Psoas muscle (tissue), 8 donors: ENCODE data around the gene KIF17. TPM values are rescaled to one million over a fixed set of nuclear protein-coding genes. Genes with fewer than 3 reads are reported as not detected.

Experiments
- ATAC-seq, 4 donors: fragments of 200-7000 bp; cut with Tn5 transposase; one replicate each; pipeline ENCODE4 v1.9.1; 2020; ENCODE audit warnings: moderate library complexity in 3 of 4, mild to moderate bottlenecking in 2 of 4
- DNase-seq, 2 donors: peaks; one replicate each; pipeline ENCODE4 v3.0.0-alpha.2; 2020
- H3K27ac ChIP-seq: fragments of 200-600 bp; one replicate; pipeline ENCODE4 v1.8.0; 2022
- H3K27me3 ChIP-seq, 3 donors: fragments of 200-600 bp in 1 of 3; one replicate each; pipeline versions ENCODE4 v1.6.1 to v1.8.0; 2013 to 2022; ENCODE audit warnings: low read length in 2 of 3, mild to moderate bottlenecking in 2 of 3, moderate library complexity in 1 of 3; ENCODE audit not compliant: insufficient read depth in 3 of 3
- H3K36me3 ChIP-seq, 2 donors: fragments of 200-600 bp in 1 of 2; one replicate each; pipeline versions ENCODE4 v1.6.1 to v1.8.0; 2013 to 2022; ENCODE audit warnings: low read depth in 1 of 2, mild to moderate bottlenecking in 1 of 2, moderate library complexity in 1 of 2; ENCODE audit not compliant: insufficient read depth in 1 of 2
- H3K4me1 ChIP-seq: fragments of 200-600 bp; one replicate; pipeline ENCODE4 v1.8.0; 2022
- H3K4me3 ChIP-seq: fragments of 200-600 bp; one replicate; pipeline ENCODE4 v1.8.0; 2022; ENCODE audit warnings: mild to moderate bottlenecking
- H3K9me3 ChIP-seq: fragments of 200-600 bp; one replicate; pipeline ENCODE4 v1.8.0; 2022
- WGBS, 3 donors: extraction: QIAGEN DNeasy Blood & Tissue Kit; methylation state at CpG; one replicate each; pipeline versions ENCODE4 v1.1.6 to v1.1.7; 2013; 5-methylcytosine and 5-hydroxymethylcytosine counted together
- intact Hi-C, 2 donors: fragments of 100-400 bp; cut with DNase I; formaldehyde crosslinking; loops; one replicate each; pipeline versions ENCODE4 v1.11.0 to v1.14.2; 2022
- polyA plus RNA-seq, 3 donors: library from polyadenylated mRNA; stranded (reverse); fragments of 200-250 nt; gene quantifications; one replicate each; pipeline ENCODE4 v1.2.3, GENCODE V29; 2013
- total RNA-seq, 4 donors: library from RNA; stranded (reverse); fragmentation: NEBNext Ultra II Directional in 2 of 4; extraction: Animal tissue kit (Norgen Biotek cat#: 25700) in 2 of 4; gene quantifications; one replicate each; pipeline versions ENCODE4 v1.2.1 to v1.2.4, GENCODE V29; 2021 to 2023
- TF ChIP-seq, protein P1 (sequence below): fragments of 200-600 bp; IDR thresholded peaks from one replicate; pipeline ENCODE4 v1.8.0; 2022; ENCODE audit warnings: antibody characterized with exemption
- donor health status: healthy with polysubstance abuse.
- donor health status: DM: no; HTN: no; CAD: no; lungs with moderate emphysema.
- donor health status: Bipolar disorder and iron deficiency.
- donor health status: healthy.
- donor health status: DM: yes; HTN: yes; CAD: no.
- donor health status: DM: no; HTN: no; CAD: no.
- donor health status: DM: no; HTN: no; CAD: no.
- donor health status: DM: yes; HTN: yes; CAD: no.

Gene KIF17
- total and polyA plus RNA-seq, 7 donors: 1.1 to 3.4 (median 1.5) TPM

DNA sequence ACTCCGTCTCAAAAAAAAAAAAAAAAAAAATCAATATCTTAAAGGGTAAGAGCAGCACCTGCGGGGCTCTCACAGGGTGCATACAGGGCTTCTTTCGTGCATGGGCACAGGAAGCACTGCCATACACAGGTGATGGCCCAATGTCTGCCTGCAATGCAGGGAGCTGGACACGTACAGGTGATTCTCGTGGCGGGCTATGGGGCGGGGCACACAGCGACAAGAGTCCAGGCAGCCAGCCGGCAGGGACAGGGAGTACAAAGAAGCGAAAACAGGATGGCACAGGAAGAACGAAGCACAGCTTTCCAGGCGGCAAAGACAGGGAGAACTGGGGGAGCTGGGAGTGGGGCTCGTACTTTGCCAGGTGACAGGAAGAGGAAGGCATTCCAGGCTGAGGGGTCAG lies 1.6 kb downstream of the KIF17 start:
- ATAC-seq: no peak
- Histone ChIP-seq H3K4me3 (no peak overlapping the region), H3K27me3 (peaks cover 0 to 29% (median 3%) of the 10 kb centered on the region in 3 donors), H3K36me3 (no peaks in the 10 kb centered on the region), H3K9me3 (no peaks in the 10 kb centered on the region), H3K27ac (no peak overlapping the region), H3K4me1 (no peaks in the 10 kb centered on the region)
- peak in 1 of 2 donors; percentile 40 for DNase-seq
- TF ChIP-seq, protein P1, sequence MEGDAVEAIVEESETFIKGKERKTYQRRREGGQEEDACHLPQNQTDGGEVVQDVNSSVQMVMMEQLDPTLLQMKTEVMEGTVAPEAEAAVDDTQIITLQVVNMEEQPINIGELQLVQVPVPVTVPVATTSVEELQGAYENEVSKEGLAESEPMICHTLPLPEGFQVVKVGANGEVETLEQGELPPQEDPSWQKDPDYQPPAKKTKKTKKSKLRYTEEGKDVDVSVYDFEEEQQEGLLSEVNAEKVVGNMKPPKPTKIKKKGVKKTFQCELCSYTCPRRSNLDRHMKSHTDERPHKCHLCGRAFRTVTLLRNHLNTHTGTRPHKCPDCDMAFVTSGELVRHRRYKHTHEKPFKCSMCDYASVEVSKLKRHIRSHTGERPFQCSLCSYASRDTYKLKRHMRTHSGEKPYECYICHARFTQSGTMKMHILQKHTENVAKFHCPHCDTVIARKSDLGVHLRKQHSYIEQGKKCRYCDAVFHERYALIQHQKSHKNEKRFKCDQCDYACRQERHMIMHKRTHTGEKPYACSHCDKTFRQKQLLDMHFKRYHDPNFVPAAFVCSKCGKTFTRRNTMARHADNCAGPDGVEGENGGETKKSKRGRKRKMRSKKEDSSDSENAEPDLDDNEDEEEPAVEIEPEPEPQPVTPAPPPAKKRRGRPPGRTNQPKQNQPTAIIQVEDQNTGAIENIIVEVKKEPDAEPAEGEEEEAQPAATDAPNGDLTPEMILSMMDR: no peak
- intact Hi-C loops: no loop called here
- WGBS, 3 donors: 87 to 93% (median 90%) methylated on average over 13 of the region's 13 CpGs

DNA sequence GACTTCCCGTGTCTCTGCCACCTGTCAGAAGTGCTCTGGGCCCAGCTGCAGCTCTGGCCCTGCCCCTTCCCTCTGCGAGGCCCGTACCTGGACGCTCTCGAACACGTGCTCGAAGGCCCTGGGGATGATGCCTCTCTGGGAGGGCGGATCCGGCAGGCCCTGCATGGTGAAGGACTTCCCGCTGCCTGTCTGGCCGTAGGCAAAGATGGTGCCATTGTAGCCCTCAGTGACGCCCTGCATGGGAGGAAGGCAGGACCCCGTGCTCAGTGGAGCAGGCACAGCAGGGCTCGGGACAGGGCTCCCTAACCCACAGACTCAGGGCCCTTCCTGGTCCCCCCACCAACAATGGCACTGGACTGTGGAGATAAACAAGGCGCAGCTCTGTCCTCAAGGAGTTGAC lies 2.4 kb downstream of the KIF17 start:
- Histone ChIP-seq H3K4me1 (no peaks in the 10 kb centered on the region), H3K27ac (no peak overlapping the region), H3K27me3 (peaks cover 0 to 29% (median 3%) of the 10 kb centered on the region in 3 donors), H3K36me3 (no peaks in the 10 kb centered on the region), H3K9me3 (no peaks in the 10 kb centered on the region), H3K4me3 (no peak overlapping the region)
- TF ChIP-seq, protein P1: no peak
- intact Hi-C loops: no loop called here
- ATAC-seq (no peak), DNase-seq (no peak)
- WGBS, 3 donors: 85 to 88% (median 86%) methylated on average over 15 of the region's 15 CpGs

DNA sequence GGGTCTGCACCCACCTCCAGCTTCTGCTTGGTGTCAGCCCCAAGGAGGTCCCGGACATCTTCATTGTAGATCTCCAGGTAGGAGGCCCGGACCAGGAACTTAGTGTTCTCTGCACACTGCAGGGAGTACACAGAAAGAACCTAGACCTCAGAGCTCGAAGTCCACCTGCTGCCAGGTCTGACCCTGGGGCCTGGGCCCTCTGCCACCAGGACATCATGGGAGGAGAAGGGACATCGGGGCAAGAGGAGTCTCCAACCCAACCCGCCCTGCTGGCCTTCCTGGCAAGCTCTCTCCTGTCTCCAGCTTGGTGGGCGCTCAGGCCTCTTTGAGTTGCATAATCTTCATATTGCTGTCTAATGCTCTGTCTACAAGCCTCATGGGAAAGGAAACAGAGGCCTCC lies 4.4 kb downstream of the KIF17 start:
- DNase-seq (no peak), ATAC-seq (no peak)
- intact Hi-C loops: no loop called here
- Histone ChIP-seq H3K9me3 (no peaks in the 10 kb centered on the region), H3K27ac (no peak overlapping the region), H3K27me3 (peaks cover 0 to 29% (median 3%) of the 10 kb centered on the region in 3 donors), H3K4me3 (no peak overlapping the region), H3K4me1 (no peaks in the 10 kb centered on the region), H3K36me3 (no peaks in the 10 kb centered on the region)
- TF ChIP-seq, protein P1: no peak
- 91 to 96% (median 94%) methylated on average over 6 of the region's 6 CpGs for WGBS, 3 donors

DNA sequence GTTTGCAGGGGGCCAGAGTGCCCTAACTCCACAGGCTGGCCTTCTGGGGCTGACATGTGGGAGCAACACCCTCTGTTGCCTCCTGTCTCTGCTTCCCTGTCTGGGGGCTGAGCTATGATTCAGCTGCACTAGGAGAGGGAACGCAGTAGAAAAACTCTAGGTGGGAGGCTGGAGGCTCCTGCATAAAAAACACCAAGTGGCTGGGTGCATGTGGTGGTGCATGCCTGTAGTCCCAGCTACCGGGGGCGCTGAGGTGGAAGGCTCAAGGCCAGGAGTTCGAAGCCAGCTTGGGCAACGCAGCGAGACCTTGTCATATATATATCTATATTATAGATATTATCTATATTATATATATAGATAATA lies 5.6 kb downstream of the KIF17 start:
- ATAC-seq (peak in 1 of 4 donors; percentile 25), DNase-seq (no peak)
- H3K36me3 ChIP-seq: no peaks in the 10 kb centered on the region
- H3K4me1 ChIP-seq: no peaks in the 10 kb centered on the region
- no peak overlapping the region for H3K27ac ChIP-seq
- H3K4me3 ChIP-seq: no peak overlapping the region
- intact Hi-C loops: no loop called here
- no peaks in the 10 kb centered on the region for H3K9me3 ChIP-seq
- WGBS, 3 donors: 83 to 90% (median 87%) methylated on average over 6 of the region's 6 CpGs
- TF ChIP-seq, protein P1: no peak
- peaks cover 0 to 19% (median 3%) of the 10 kb centered on the region in 3 donors for H3K27me3 ChIP-seq
